Measurements from ENCODE around the gene CNTNAP2. TPM values are rescaled to one million over a fixed set of nuclear protein-coding genes. Genes with fewer than 3 reads are reported as not detected.
A peak's percentile ranks its signal among the peaks of the same experiment; 100 is the strongest.

Gene CNTNAP2
- total and polyA plus RNA-seq, 2 donors from 2014 or later, result 0.06 to 0.13 TPM

DNA sequence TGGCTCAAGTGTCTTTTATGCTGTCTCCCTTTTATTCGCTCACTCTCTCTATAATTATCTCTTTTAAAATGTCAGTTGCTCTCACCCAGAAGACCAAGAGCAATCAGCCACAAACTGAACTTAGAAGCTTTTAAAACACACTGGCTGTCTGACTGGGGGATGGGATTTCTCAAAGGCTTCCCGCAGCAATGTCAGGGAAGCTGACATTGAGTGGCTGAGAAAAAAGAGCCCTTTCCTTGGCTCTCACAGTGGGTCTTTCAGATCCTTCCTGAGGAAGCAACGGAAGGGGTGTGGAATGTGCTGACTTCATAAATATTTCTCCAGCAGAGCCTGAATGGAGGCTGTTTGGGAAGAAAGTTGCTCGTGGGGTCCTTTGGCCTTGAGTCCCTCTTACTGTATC lies 2028.2 kb downstream of the CNTNAP2 start:
- Histone ChIP-seq H3K27ac (ENCODE audit: low read depth in 2 of 2, low read length in 2 of 2) (no peak overlapping the region), H3K9me3 (ENCODE audit: control insufficient read depth in 2 of 3, insufficient read depth in 1 of 3, low read length in 3 of 3) (no peaks in the 10 kb centered on the region), H3K27me3 (ENCODE audit: control insufficient read depth, insufficient read depth, low read length) (no peaks in the 10 kb centered on the region), H3K4me3 (ENCODE audit: low read length in 3 of 3) (no peak overlapping the region), H3K4me1 (ENCODE audit: control insufficient read depth in 2 of 3, insufficient read depth in 2 of 3, low read depth in 1 of 3, low read length in 3 of 3) (no peaks in the 10 kb centered on the region), H3K36me3 (ENCODE audit: control insufficient read depth in 2 of 3, insufficient read depth in 3 of 3, low read length in 3 of 3) (no peaks in the 10 kb centered on the region), H3K9ac (ENCODE audit: low read length in 3 of 3) (no peak overlapping the region)
- intact Hi-C loops (cut with DNase I), result no loop called here
- TF ChIP-seq, protein P1, sequence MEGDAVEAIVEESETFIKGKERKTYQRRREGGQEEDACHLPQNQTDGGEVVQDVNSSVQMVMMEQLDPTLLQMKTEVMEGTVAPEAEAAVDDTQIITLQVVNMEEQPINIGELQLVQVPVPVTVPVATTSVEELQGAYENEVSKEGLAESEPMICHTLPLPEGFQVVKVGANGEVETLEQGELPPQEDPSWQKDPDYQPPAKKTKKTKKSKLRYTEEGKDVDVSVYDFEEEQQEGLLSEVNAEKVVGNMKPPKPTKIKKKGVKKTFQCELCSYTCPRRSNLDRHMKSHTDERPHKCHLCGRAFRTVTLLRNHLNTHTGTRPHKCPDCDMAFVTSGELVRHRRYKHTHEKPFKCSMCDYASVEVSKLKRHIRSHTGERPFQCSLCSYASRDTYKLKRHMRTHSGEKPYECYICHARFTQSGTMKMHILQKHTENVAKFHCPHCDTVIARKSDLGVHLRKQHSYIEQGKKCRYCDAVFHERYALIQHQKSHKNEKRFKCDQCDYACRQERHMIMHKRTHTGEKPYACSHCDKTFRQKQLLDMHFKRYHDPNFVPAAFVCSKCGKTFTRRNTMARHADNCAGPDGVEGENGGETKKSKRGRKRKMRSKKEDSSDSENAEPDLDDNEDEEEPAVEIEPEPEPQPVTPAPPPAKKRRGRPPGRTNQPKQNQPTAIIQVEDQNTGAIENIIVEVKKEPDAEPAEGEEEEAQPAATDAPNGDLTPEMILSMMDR (IDR thresholded peaks at IDR 0.05; ENCODE audit: borderline replicate concordance, extremely low read depth, insufficient read depth), result no peak
- no peak for FAIRE-seq
- peak in 1 of 5 donors; percentile 15 for DNase-seq

DNA sequence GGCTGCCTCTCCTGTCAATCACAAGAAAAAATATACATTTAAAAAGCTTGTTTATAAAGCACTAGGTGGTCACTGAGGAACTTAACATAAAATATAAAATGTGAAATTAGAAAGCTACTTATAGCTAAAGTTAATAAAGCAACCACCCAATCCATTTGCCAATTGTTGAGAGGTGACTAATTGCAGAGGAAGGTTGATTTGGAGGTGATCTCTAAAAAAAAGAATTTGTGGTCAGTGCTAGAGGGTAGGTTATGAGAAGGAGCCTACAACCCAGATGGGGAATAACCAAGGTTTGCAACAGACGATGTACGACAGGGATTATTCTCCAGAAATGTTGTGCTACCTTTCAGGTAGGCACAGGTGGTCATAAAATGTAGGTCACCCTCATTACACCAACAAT lies 2029.7 kb downstream of the CNTNAP2 start:
- Histone ChIP-seq H3K9ac (ENCODE audit: low read length in 3 of 3) (no peak overlapping the region), H3K27ac (ENCODE audit: low read depth in 2 of 2, low read length in 2 of 2) (no peak overlapping the region), H3K27me3 (ENCODE audit: control insufficient read depth, insufficient read depth, low read length) (no peaks in the 10 kb centered on the region), H3K9me3 (ENCODE audit: control insufficient read depth in 2 of 3, insufficient read depth in 1 of 3, low read length in 3 of 3) (no peaks in the 10 kb centered on the region), H3K4me3 (ENCODE audit: low read length in 3 of 3) (no peak overlapping the region), H3K4me1 (ENCODE audit: control insufficient read depth in 2 of 3, insufficient read depth in 2 of 3, low read depth in 1 of 3, low read length in 3 of 3) (no peaks in the 10 kb centered on the region), H3K36me3 (ENCODE audit: control insufficient read depth in 2 of 3, insufficient read depth in 3 of 3, low read length in 3 of 3) (no peaks in the 10 kb centered on the region)
- no peak for FAIRE-seq
- TF ChIP-seq, protein P1 (IDR thresholded peaks at IDR 0.05; ENCODE audit: borderline replicate concordance, extremely low read depth, insufficient read depth), result no peak
- no peak for DNase-seq
- intact Hi-C loops (cut with DNase I), result no loop called here

DNA sequence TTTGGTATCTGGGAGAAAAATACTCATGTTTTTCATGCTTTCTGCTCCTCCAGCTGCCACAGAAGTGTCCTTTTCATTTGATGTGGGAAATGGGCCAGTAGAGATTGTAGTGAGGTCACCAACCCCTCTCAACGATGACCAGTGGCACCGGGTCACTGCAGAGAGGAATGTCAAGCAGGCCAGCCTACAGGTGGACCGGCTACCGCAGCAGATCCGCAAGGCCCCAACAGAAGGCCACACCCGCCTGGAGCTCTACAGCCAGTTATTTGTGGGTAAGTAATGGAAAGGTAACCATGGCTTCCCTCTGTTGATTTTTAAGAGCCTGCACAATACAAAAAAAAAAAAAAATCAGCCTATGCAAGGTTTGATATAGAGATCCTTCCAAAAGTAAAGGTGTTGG lies 2030.8 kb downstream of the CNTNAP2 start:
- TF ChIP-seq, protein P1 (IDR thresholded peaks at IDR 0.05; ENCODE audit: borderline replicate concordance, extremely low read depth, insufficient read depth), result no peak
- intact Hi-C loops (cut with DNase I), result no loop called here
- H3K27ac ChIP-seq (ENCODE audit: low read depth in 2 of 2, low read length in 2 of 2), result no peak overlapping the region
- H3K27me3 ChIP-seq (ENCODE audit: control insufficient read depth, insufficient read depth, low read length), result no peaks in the 10 kb centered on the region
- peaks cover 0 to 8% (median 0%) of the 10 kb centered on the region in 3 donors for H3K9me3 ChIP-seq (ENCODE audit: control insufficient read depth in 2 of 3, insufficient read depth in 1 of 3, low read length in 3 of 3)
- DNase-seq (no peak), FAIRE-seq (no peak)
- no peak overlapping the region for H3K9ac ChIP-seq (ENCODE audit: low read length in 3 of 3)
- H3K36me3 ChIP-seq (ENCODE audit: control insufficient read depth in 2 of 3, insufficient read depth in 3 of 3, low read length in 3 of 3), result no peaks in the 10 kb centered on the region
- no peak overlapping the region for H3K4me3 ChIP-seq (ENCODE audit: low read length in 3 of 3)
- H3K4me1 ChIP-seq (ENCODE audit: control insufficient read depth in 2 of 3, insufficient read depth in 2 of 3, low read depth in 1 of 3, low read length in 3 of 3), result no peaks in the 10 kb centered on the region

DNA sequence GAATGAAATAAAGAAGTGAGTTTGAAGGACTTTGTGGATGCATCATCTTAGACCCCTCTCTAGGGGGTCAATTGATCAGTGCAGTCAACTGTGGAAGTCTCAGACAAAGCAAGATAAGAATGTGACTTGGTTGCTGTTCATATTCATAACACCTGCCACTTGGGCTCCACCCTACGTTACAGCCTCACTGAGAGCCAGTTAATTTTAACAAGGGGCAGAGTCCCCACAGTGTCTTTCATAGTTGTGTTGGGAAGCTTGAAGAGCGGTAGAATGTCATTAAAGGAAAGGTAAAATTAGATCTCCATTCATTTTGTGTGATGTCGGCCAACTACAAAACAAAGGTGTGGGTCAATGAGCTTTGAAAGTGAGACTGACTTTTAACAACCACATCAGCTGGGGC lies 2031.9 kb downstream of the CNTNAP2 start:
- TF ChIP-seq, protein P1 (IDR thresholded peaks at IDR 0.05; ENCODE audit: borderline replicate concordance, extremely low read depth, insufficient read depth), result no peak
- DNase-seq (no peak), FAIRE-seq (no peak)
- intact Hi-C loops (cut with DNase I), result no loop called here
- Histone ChIP-seq H3K27ac (ENCODE audit: low read depth in 2 of 2, low read length in 2 of 2) (no peak overlapping the region), H3K9ac (ENCODE audit: low read length in 3 of 3) (no peak overlapping the region), H3K9me3 (ENCODE audit: control insufficient read depth in 2 of 3, insufficient read depth in 1 of 3, low read length in 3 of 3) (peaks cover 0 to 8% (median 0%) of the 10 kb centered on the region in 3 donors), H3K36me3 (ENCODE audit: control insufficient read depth in 2 of 3, insufficient read depth in 3 of 3, low read length in 3 of 3) (no peaks in the 10 kb centered on the region), H3K4me1 (ENCODE audit: control insufficient read depth in 2 of 3, insufficient read depth in 2 of 3, low read depth in 1 of 3, low read length in 3 of 3) (peaks cover 0 to 2% (median under 1%) of the 10 kb centered on the region in 3 donors), H3K4me3 (ENCODE audit: low read length in 3 of 3) (no peak overlapping the region), H3K27me3 (ENCODE audit: control insufficient read depth, insufficient read depth, low read length) (no peaks in the 10 kb centered on the region)
